HG03442 (cell line): ENCODE results near the gene SETD2.

Source experiments
- ATAC-seq: cut with Tn5 transposase; IDR thresholded peaks from one replicate; pipeline ENCODE4 v1.9.1; 2021; ENCODE audit warnings: mild to moderate bottlenecking, moderate library complexity; ENCODE audit not compliant: unreplicated experiment

The SETD2 gene

GRCh38 chr3:46986782-46987310 lies 177.1 kb downstream of the SETD2 start:
- no peak for ATAC-seq

- no peak for ATAC-seq
Measured at GRCh38 chr3:46986055-46986730, 177.7 kb downstream of the SETD2 start.

- ATAC-seq = no peak
Measured at GRCh38 chr3:46985588-46985987, 178.3 kb downstream of the SETD2 start.

- no peak for ATAC-seq
Measured at GRCh38 chr3:46984591-46985459, 179.1 kb downstream of the SETD2 start.

- ATAC-seq = no peak
Measured at GRCh38 chr3:46982546-46982945, 181.4 kb downstream of the SETD2 start.

- no peak for ATAC-seq
Measured at GRCh38 chr3:46981932-46982471, 181.9 kb downstream of the SETD2 start.

GRCh38 chr3:46979958-46980497 lies 183.9 kb downstream of the SETD2 start:
- peak; percentile 8 for ATAC-seq

GRCh38 chr3:46978985-46979944 lies 184.6 kb downstream of the SETD2 start, which contains the start of gene NBEAL2:
TSS of gene NBEAL2 (plus strand) at chr3:46979666. CDS start at chr3:46979862, 196 bp downstream.
- ATAC-seq = peak; percentile 70

- no peak for ATAC-seq
Measured at GRCh38 chr3:46978381-46978780, 185.5 kb downstream of the SETD2 start.

GRCh38 chr3:46977811-46978195 lies 186.1 kb downstream of the SETD2 start:
- ATAC-seq = no peak

- ATAC-seq = peak; percentile 55
Measured at GRCh38 chr3:46976326-46977190, 187.4 kb downstream of the SETD2 start, which contains the start of gene CCDC12. TSS of gene CCDC12 (minus strand) at chr3:46976745. CDS start at chr3:46976732, 13 bp downstream.

- no peak for ATAC-seq
Measured at GRCh38 chr3:46974421-46975171, 189.3 kb downstream of the SETD2 start.

- ATAC-seq = no peak
Measured at GRCh38 chr3:46972396-46972795, 191.5 kb downstream of the SETD2 start.

- no peak for ATAC-seq
Measured at GRCh38 chr3:46971742-46972141, 192.2 kb downstream of the SETD2 start.

GRCh38 chr3:46971151-46971550 lies 192.8 kb downstream of the SETD2 start:
- no peak for ATAC-seq

GRCh38 chr3:46970391-46971091 lies 193.4 kb downstream of the SETD2 start:
- no peak for ATAC-seq

GRCh38 chr3:46968783-46969428 lies 195.0 kb downstream of the SETD2 start:
- no peak for ATAC-seq
